Trophoblast cell (in vitro differentiated cells and primary cell): ENCODE results near the gene SDC3.

Experiments
- DNase-seq, 2 donors: peaks; one replicate each; pipeline ENCODE4 v3.0.0-alpha.2; 2016
- H2AFZ ChIP-seq: 2 replicates; pipeline ENCODE4 v1.6.1; 2013; ENCODE audit warnings: low read length, moderate library complexity, mild to moderate bottlenecking; ENCODE audit not compliant: insufficient read depth, poor library complexity
- H2AK5ac ChIP-seq: 2 replicates; pipeline ENCODE4 v1.6.1; 2013; ENCODE audit warnings: mild to moderate bottlenecking, low read length
- H2BK120ac ChIP-seq: 2 replicates; pipeline ENCODE4 v1.6.1; 2013; ENCODE audit warnings: low read length, mild to moderate bottlenecking, moderate library complexity; ENCODE audit not compliant: insufficient read depth, poor library complexity
- H2BK12ac ChIP-seq: 2 replicates; pipeline ENCODE4 v1.6.1; 2013; ENCODE audit warnings: mild to moderate bottlenecking, low read length, moderate library complexity
- H2BK5ac ChIP-seq: 2 replicates; pipeline ENCODE4 v1.6.1; 2013; ENCODE audit warnings: low read length, low read depth, moderate library complexity, mild to moderate bottlenecking; ENCODE audit not compliant: poor library complexity
- H3K14ac ChIP-seq: 2 replicates; pipeline ENCODE4 v1.6.1; 2013; ENCODE audit warnings: mild to moderate bottlenecking, low read length
- H3K18ac ChIP-seq: 2 replicates; pipeline ENCODE4 v1.6.1; 2013; ENCODE audit warnings: mild to moderate bottlenecking, low read length
- H3K23ac ChIP-seq: 2 replicates; pipeline ENCODE4 v1.6.1; 2013; ENCODE audit warnings: low read length
- H3K27ac ChIP-seq: 2 replicates; pipeline ENCODE4 v1.5.1; 2013; ENCODE audit warnings: low read depth, mild to moderate bottlenecking, inconsistent platforms, low read length, moderate library complexity
- H3K27me3 ChIP-seq: 2 replicates; pipeline ENCODE4 v1.6.1; 2013; ENCODE audit warnings: inconsistent platforms, mild to moderate bottlenecking, low read length, moderate library complexity; ENCODE audit not compliant: insufficient read depth
- H3K36me3 ChIP-seq, 2 experiments: 1 replicate in 1 of 2; 2 replicates in 1 of 2; pipeline ENCODE4 v1.6.1; 2013; ENCODE audit warnings: low read length in 2 of 2, mild to moderate bottlenecking in 2 of 2, moderate library complexity in 1 of 2; ENCODE audit not compliant: insufficient read depth in 2 of 2, control insufficient read depth in 1 of 2
- H3K4ac ChIP-seq: 2 replicates; pipeline ENCODE4 v1.6.1; 2013; ENCODE audit warnings: low read depth, mild to moderate bottlenecking, low read length, moderate library complexity
- H3K4me1 ChIP-seq, 2 experiments: 1 replicate in 1 of 2; 2 replicates in 1 of 2; pipeline ENCODE4 v1.6.1; 2013; ENCODE audit warnings: low read length in 2 of 2, mild to moderate bottlenecking in 2 of 2, moderate library complexity in 1 of 2; ENCODE audit not compliant: insufficient read depth in 2 of 2, control insufficient read depth in 1 of 2
- H3K4me2 ChIP-seq: 2 replicates; pipeline ENCODE4 v1.6.1; 2013; ENCODE audit warnings: inconsistent platforms, mild to moderate bottlenecking, low read length, moderate library complexity
- H3K4me3 ChIP-seq: 2 replicates; pipeline ENCODE4 v1.5.1; 2013; ENCODE audit warnings: mild to moderate bottlenecking, low read depth, low read length, inconsistent platforms
- H3K79me1 ChIP-seq: one replicate; pipeline ENCODE4 v1.6.1; 2013; ENCODE audit warnings: low read length
- H3K79me2 ChIP-seq: 2 replicates; pipeline ENCODE4 v1.6.1; 2013; ENCODE audit warnings: low read length, mild to moderate bottlenecking; ENCODE audit not compliant: control insufficient read depth, insufficient read depth, poor library complexity
- H3K9ac ChIP-seq: 2 replicates; pipeline ENCODE4 v1.6.1; 2013; ENCODE audit warnings: mild to moderate bottlenecking, low read length
- H3K9me3 ChIP-seq: 2 replicates; pipeline ENCODE4 v1.6.1; 2013; ENCODE audit warnings: low read depth, mild to moderate bottlenecking, control low read depth, inconsistent platforms, low read length; ENCODE audit not compliant: insufficient read depth
- H4K12ac ChIP-seq: 2 replicates; pipeline ENCODE4 v1.6.1; 2013; ENCODE audit warnings: low read depth, mild to moderate bottlenecking, low read length, moderate library complexity
- H4K8ac ChIP-seq: 2 replicates; pipeline ENCODE4 v1.6.1; 2013; ENCODE audit warnings: low read depth, mild to moderate bottlenecking, low read length, moderate library complexity
- H4K91ac ChIP-seq: one replicate; pipeline ENCODE4 v1.6.1; 2013; ENCODE audit warnings: low read depth, mild to moderate bottlenecking, low read length, moderate library complexity
- WGBS: extraction: QIAGEN DNeasy Blood & Tissue Kit; methylation state at CpG from one replicate; pipeline ENCODE4 v1.1.7; 2013; ENCODE audit warnings: missing lambda C conversion rate; ENCODE audit not compliant: insufficient read length, insufficient coverage; ENCODE audit errors: extremely low coverage; 5-methylcytosine and 5-hydroxymethylcytosine counted together

SDC3 gene

DNA sequence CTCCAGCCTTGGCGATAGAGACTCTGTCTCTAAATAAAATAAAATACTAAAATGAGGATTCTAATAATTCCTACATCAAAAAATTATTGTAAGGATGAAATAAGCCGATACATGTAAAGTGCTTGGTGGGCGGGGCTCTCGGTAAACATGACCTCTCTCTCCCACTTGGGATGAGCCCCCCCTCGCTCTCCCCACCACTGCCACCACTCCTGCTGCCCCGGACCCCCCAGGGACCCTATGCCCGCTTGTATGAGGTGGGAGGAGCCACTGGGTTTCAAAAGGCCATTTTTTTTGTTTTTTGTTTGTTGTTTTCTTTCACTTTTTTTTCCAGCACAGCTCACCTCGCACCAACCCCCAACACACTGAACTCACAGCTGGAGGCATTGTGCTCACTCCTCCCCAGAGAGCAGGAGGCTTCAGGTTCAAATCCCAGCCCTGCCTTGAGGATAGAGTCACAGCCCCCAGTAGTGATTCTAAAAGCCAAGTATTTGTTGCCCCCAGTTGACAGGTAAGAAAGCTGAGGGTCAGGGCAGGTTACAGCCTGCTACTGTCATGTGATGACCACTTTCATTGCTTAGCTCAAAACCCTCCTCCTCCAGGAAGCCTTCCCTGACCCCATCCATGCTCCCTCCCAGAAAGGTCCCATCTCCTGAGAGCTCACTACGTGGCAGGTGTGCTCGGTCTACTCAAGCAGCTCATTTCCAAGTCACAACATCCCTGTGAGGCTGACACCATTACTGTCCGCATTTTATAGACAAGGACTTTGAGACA is 4.2 kb downstream of the SDC3 start:
- Histone ChIP-seq H4K8ac (no peak overlapping the region), H3K4me2 (no peak overlapping the region), H4K91ac (no peak overlapping the region), H3K23ac (no peak overlapping the region), H2AK5ac (no peak overlapping the region), H3K79me1 (peaks cover 13% of the 10 kb centered on the region), H2BK12ac (no peak overlapping the region), H3K79me2 (peaks cover 9% of the 10 kb centered on the region), H3K18ac (no peak overlapping the region), H3K4me1 (peaks cover 20 to 26% of the 10 kb centered on the region in 2 experiments), H2BK5ac (no peak overlapping the region), H4K12ac (no peak overlapping the region), H3K4ac (no peak overlapping the region), H3K36me3 (peaks cover 0 to 2% of the 10 kb centered on the region in 2 experiments), H3K4me3 (no peak overlapping the region), H3K14ac (no peak overlapping the region), H3K27ac (no peak overlapping the region), H3K9me3 (no peaks in the 10 kb centered on the region), H2AFZ (no peak overlapping the region), H3K27me3 (no peaks in the 10 kb centered on the region), H2BK120ac (no peak overlapping the region), H3K9ac (no peak overlapping the region)
- no CpG with 5 or more reads among the region's 11 CpGs for WGBS
- no peak for DNase-seq

DNA sequence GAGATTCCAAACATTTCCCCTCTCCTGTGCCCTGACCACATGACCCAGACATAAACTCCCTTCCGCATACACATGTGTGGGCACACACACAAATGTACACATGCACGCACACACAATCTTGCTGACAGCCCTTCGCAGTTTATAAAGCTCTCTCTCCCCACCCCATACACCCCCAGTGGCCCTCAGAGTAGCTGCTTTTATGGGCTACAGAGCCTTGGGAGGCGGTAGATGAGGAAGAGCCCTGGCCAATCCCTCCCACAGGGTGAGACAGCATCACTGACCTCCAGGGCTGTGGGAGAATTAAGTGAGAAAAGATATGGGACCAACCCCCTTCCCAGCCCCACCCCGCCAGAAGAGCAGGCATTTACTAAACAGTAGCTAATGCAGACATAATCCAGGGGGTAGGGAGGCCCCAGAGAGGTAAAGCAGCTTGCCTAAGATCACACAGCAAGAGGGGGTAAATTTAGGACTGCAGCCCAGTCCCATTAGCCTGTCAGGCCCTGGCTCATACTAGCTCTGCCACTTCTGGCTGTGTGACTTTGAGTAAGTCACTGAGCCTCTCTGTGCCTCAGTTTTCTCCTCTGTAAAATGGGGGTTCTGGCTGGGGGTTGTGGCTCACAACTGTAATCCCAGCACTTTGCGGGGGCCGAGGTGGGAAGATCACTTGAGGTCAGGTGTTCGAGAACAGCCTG is 5.1 kb downstream of the SDC3 start:
- peaks cover 7% of the 10 kb centered on the region for H3K79me1 ChIP-seq
- no peak overlapping the region for H3K18ac ChIP-seq
- peaks cover 14 to 21% of the 10 kb centered on the region in 2 experiments for H3K4me1 ChIP-seq
- no peak overlapping the region for H3K14ac ChIP-seq
- H3K27me3 ChIP-seq = no peaks in the 10 kb centered on the region
- H4K12ac ChIP-seq = no peak overlapping the region
- no peak overlapping the region for H2BK12ac ChIP-seq
- H2BK120ac ChIP-seq = no peak overlapping the region
- no peak overlapping the region for H4K8ac ChIP-seq
- H3K9me3 ChIP-seq = no peaks in the 10 kb centered on the region
- no peak overlapping the region for H2AK5ac ChIP-seq
- no peak overlapping the region for H2AFZ ChIP-seq
- H3K4ac ChIP-seq = no peak overlapping the region
- H3K27ac ChIP-seq = no peak overlapping the region
- H2BK5ac ChIP-seq = no peak overlapping the region
- peaks cover 7% of the 10 kb centered on the region for H3K79me2 ChIP-seq
- H3K9ac ChIP-seq = no peak overlapping the region
- H3K4me2 ChIP-seq = no peak overlapping the region
- no CpG with 5 or more reads among the region's 8 CpGs for WGBS
- DNase-seq = no peak
- H4K91ac ChIP-seq = no peak overlapping the region
- H3K23ac ChIP-seq = no peak overlapping the region
- H3K4me3 ChIP-seq = no peak overlapping the region
- H3K36me3 ChIP-seq = peaks cover 0 to 2% of the 10 kb centered on the region in 2 experiments

DNA sequence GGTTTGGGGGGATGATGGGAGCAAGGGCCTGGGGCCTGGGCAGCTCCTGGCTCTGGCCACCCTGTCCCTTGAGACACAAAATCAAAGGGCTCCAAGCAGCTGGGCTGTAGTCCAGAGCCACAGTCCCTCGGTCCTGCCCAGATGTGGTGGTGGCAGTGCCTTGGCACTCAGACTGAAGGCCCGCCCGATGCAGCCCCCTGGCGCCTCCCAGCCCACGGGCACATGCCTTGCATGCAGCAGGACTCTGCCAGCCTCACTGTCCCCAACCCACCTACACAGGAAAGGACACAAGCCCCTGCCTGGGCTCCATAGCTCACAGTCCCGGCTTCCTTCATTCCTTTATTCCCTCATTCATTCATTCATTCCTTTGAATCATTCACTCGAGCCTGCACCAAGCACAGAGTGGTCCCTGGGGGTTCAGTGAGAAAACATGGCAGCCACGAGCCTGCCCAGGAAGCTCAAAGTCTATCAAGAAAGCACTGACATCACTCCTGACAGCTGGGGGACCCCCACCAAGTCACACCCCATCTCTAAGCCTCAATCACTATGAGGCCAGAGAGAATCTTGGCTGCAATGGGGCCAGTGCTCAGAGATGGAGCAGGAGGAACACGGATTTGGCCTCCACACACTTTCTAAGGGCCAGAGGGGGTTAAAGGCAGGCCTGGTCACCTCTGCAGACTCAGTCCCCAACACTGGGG is 5.8 kb downstream of the SDC3 start:
- Histone ChIP-seq H4K8ac (no peak overlapping the region), H2BK120ac (no peak overlapping the region), H3K4ac (no peak overlapping the region), H2BK12ac (no peak overlapping the region), H3K9ac (no peak overlapping the region), H3K36me3 (peaks cover 0 to 2% of the 10 kb centered on the region in 2 experiments), H3K14ac (no peak overlapping the region), H3K79me2 (peaks cover 7% of the 10 kb centered on the region), H3K9me3 (no peaks in the 10 kb centered on the region), H3K27ac (no peak overlapping the region), H4K91ac (no peak overlapping the region), H2BK5ac (no peak overlapping the region), H3K4me3 (no peak overlapping the region), H3K23ac (no peak overlapping the region), H3K4me2 (no peak overlapping the region), H2AFZ (no peak overlapping the region), H3K79me1 (peaks cover 4% of the 10 kb centered on the region), H3K18ac (peak overlapping the region; percentile 47), H3K27me3 (no peaks in the 10 kb centered on the region), H2AK5ac (no peak overlapping the region), H3K4me1 (peaks cover 13 to 21% of the 10 kb centered on the region in 2 experiments), H4K12ac (no peak overlapping the region)
- DNase-seq = no peak
- no CpG with 5 or more reads among the region's 9 CpGs for WGBS

DNA sequence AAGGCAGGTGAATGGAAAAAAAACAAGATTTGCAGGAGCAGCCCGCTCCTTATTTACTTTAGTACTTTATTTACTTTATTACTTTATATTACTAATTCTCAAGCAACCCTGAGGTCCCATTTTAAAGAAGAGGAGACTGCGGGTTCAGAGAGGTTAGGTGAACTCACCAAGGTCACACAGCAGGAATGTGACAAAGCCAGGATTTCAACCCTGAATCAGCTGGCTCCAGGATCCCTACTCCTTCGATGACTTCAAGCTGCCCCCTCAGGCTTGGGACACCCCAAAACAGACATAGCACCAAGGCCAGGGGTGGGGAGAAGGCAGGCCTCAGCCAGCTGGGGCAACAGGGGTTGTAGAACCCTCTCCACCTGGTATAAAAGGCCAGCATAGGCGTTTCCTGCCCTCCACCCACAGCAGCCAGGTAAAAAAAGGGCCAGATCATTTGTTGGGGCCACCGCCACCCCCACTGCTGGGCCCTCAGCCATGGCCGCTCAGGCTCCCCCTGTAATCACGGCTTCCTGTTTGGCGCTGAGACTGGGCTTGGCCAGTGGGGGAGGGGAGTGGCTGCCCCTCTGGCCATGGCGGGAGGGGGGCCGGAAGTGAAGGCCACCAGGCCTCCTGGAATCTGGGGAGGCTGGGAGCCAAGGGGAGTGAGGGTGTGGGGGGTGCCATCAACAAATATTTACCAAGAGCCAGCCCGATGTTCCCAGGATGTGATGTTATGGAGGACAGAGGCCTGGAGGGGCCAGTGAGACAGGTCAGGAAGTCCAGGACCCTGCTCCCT is 6.6 kb downstream of the SDC3 start:
- Histone ChIP-seq H3K36me3 (peaks cover 0 to 2% of the 10 kb centered on the region in 2 experiments), H2BK12ac (no peak overlapping the region), H2AK5ac (no peak overlapping the region), H3K4me1 (peaks cover 7 to 15% of the 10 kb centered on the region in 2 experiments), H3K14ac (peak overlapping the region; percentile 25), H4K8ac (peak overlapping the region; percentile 44), H3K4ac (no peak overlapping the region), H3K27ac (no peak overlapping the region), H2AFZ (no peak overlapping the region), H3K79me1 (peaks cover 3% of the 10 kb centered on the region), H4K12ac (no peak overlapping the region), H3K27me3 (no peaks in the 10 kb centered on the region), H3K4me2 (no peak overlapping the region), H2BK120ac (peak overlapping the region; percentile 15), H3K9me3 (no peaks in the 10 kb centered on the region), H3K23ac (no peak overlapping the region), H3K79me2 (peaks cover 2% of the 10 kb centered on the region), H4K91ac (peak overlapping the region; percentile 48), H3K9ac (no peak overlapping the region), H3K4me3 (no peak overlapping the region), H2BK5ac (no peak overlapping the region), H3K18ac (peak overlapping the region; percentile 47)
- WGBS = no CpG with 5 or more reads among the region's 11 CpGs
- no peak for DNase-seq
